ENCODE data around the gene NOP16.

Gene NOP16

DNA sequence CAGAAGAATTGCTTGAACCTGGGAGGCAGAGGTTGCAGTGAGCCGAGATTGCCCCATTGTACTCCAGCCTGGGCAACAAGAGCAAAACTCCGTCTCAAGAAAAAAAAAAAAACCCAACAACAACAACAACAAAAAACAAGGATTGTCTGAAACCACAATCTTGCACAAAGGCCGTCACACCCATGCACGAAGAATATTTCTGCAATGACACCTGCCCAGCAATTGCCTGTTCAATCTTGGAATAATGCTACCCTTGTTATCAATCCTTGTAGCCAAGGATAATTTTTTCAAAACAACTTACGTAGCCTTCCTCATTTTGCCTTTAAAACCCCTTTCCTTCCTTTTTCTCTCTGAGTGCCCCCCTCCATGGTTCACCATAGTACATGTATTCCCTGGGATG, 31.7 kb upstream of the NOP16 start:
- no peak for TF ChIP-seq Cebpa-rat (IDR thresholded peaks at IDR 0.05)
- Histone ChIP-seq H3K27ac (no peak overlapping the region), H3K4me1 (peaks cover 17% of the 10 kb centered on the region)

DNA sequence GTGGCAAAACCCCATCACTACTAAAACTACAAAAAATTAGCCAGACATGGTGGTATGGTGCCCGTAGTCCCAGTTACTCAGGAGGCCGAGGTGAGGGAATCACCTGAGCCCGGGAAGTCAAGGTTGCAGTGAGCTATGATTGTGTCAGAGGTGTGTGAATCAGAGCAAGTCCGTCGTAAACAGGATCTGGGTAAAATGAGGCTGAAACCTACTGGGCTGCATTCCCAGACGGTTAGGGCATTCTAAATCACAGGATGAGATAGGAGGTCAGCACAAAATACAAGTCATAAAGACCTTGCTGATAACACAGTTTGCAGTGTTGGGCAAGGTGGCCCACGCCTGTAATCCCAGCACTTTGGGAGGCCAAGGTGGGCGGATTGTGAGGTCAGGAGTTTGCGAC, 29.9 kb upstream of the NOP16 start:
- no peak for TF ChIP-seq Cebpa-rat (IDR thresholded peaks at IDR 0.05)
- Histone ChIP-seq H3K9me3 (peaks cover 33% of the 10 kb centered on the region), H3K36me3 (no peaks in the 10 kb centered on the region), H3K4me2 (no peak overlapping the region), H3K27ac (no peak overlapping the region), H3K9ac (no peak overlapping the region), H4K20me1 (peaks cover 15% of the 10 kb centered on the region; the same call in 1 of the 2 replicates), H3K27me3 (no peaks in the 10 kb centered on the region), H3K4me3 (no peak overlapping the region), H3K4me1 (peaks cover 26% of the 10 kb centered on the region)

More for the DNA sequence above, 31.7 kb upstream of the NOP16 start:
- Histone ChIP-seq H3K36me3 (no peaks in the 10 kb centered on the region), H3K27me3 (no peaks in the 10 kb centered on the region), H4K20me1 (no peaks in the 10 kb centered on the region), H3K9me3 (peaks cover 48% of the 10 kb centered on the region), H3K4me2 (no peak overlapping the region), H3K9ac (no peak overlapping the region), H3K4me3 (no peak overlapping the region)

- Histone ChIP-seq H3K4me3 (peak overlapping the region; percentile 87), H3K9me3 (peaks cover 22% of the 10 kb centered on the region), H3K27me3 (no peaks in the 10 kb centered on the region), H3K4me1 (peaks cover 32% of the 10 kb centered on the region), H3K36me3 (no peaks in the 10 kb centered on the region), H3K9ac (peak overlapping the region; percentile 86; the same call in 1 of the 2 replicates), H3K27ac (no peak overlapping the region), H3K4me2 (peak overlapping the region; percentile 98), H4K20me1 (peaks cover 27% of the 10 kb centered on the region)
- no peak for TF ChIP-seq Cebpa-rat (IDR thresholded peaks at IDR 0.05)
Observed at GRCh38 chr5:176416965-176417364, 28.6 kb upstream of the NOP16 start.

- Histone ChIP-seq H3K4me2 (peak within 1 kb of the TSS; percentile 98), H3K4me1 (peaks cover 33% of the 10 kb centered on the region), H3K36me3 (no peaks in the 10 kb centered on the region), H3K9ac (peak within 1 kb of the TSS; percentile 86), H3K4me3 (peak within 1 kb of the TSS; percentile 87), H3K9me3 (peaks cover 15% of the 10 kb centered on the region), H4K20me1 (peaks cover 31% of the 10 kb centered on the region), H3K27me3 (no peaks in the 10 kb centered on the region), H3K27ac (peak within 1 kb of the TSS; percentile 84)
- TF ChIP-seq Cebpa-rat (IDR thresholded peaks at IDR 0.05), result no peak
Observed at GRCh38 chr5:176415952-176416924, 27.8 kb upstream of the NOP16 start, which contains the start of gene CLTB. CLTB (minus strand) TSS chr5:176416539; CDS start chr5:176416363, 176 bp downstream.

DNA sequence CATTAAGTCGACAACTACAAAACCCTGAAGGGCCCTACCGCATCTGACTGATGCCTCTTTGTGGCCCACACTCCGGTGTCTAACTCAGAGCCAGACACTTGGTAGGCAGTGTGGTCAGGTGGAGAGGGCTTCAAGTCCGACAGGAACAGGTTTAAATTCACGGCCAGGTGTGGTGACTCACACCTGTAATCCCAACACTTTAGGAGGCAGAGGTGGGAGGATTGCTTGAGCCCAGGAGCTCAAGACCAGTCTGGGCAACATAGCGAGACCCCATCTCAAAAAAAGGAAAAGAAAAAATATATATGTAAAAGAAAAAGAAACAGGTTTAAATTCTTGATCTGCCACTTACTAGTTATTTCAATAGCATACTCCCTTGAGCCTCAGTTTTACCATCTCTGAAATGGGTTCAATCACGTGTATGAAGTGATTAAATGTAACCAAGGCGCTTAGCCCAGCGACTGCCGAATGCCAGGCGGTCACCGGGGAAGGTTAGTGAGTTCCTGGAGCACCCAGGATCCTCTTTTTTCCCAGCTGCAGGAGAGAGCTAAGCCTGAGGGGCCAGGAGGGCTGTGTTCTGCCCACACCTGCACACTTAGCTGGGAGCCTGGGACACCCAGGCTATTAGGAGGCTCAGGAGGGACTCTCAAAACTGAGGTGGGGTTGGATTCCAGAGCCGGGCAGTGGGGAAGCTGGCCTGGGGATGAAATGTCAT, 27.0 kb upstream of the NOP16 start:
- Histone ChIP-seq H3K9me3 (peaks cover 7% of the 10 kb centered on the region), H3K36me3 (peaks cover 5% of the 10 kb centered on the region), H3K4me2 (peak overlapping the region; percentile 98), H3K27ac (peak overlapping the region; percentile 84), H3K4me1 (peaks cover 33% of the 10 kb centered on the region), H3K27me3 (no peaks in the 10 kb centered on the region), H4K20me1 (peaks cover 40% of the 10 kb centered on the region), H3K4me3 (peak overlapping the region; percentile 87), H3K9ac (peak overlapping the region; percentile 86)
- TF ChIP-seq Cebpa-rat (IDR thresholded peaks at IDR 0.05), result no peak

- peak overlapping the region; percentile 86; the same call in 1 of the 2 replicates for H3K9ac ChIP-seq
- TF ChIP-seq Cebpa-rat (IDR thresholded peaks at IDR 0.05), result no peak
- H3K4me3 ChIP-seq, result no peak overlapping the region
- no peaks in the 10 kb centered on the region for H3K9me3 ChIP-seq
- peaks cover 12% of the 10 kb centered on the region for H3K36me3 ChIP-seq
- H4K20me1 ChIP-seq, result peaks cover 41% of the 10 kb centered on the region
- H3K27me3 ChIP-seq, result no peaks in the 10 kb centered on the region
- no peak overlapping the region for H3K27ac ChIP-seq
- peak overlapping the region; percentile 98 for H3K4me2 ChIP-seq
- H3K4me1 ChIP-seq, result peaks cover 33% of the 10 kb centered on the region
Observed at GRCh38 chr5:176414704-176415103, 26.3 kb upstream of the NOP16 start.

GRCh38 chr5:176413709-176414191, 25.4 kb upstream of the NOP16 start:
- Histone ChIP-seq H3K27me3 (no peaks in the 10 kb centered on the region), H3K36me3 (peaks cover 22% of the 10 kb centered on the region), H3K4me1 (peaks cover 33% of the 10 kb centered on the region), H3K27ac (no peak overlapping the region), H3K4me3 (no peak overlapping the region), H3K9ac (no peak overlapping the region), H3K4me2 (no peak overlapping the region), H3K9me3 (no peaks in the 10 kb centered on the region), H4K20me1 (peaks cover 41% of the 10 kb centered on the region)
- no peak for TF ChIP-seq Cebpa-rat (IDR thresholded peaks at IDR 0.05)

DNA sequence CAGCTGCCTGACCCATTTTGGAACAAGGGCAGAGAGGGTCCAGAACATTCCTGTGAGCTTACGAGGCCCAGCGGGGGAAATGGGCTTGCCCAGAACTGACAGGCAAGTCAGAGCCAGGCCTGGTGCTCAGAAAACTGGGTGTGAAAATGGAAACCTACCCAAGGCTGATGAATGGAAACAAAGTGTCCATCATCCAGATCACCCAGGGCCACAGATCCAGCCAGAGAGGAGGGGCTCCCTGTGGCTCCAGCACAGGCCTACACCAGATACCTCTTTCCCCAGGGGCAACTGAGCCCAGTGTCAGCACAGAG, 24.8 kb upstream of the NOP16 start:
- Histone ChIP-seq H3K4me2 (no peak overlapping the region), H3K36me3 (peaks cover 25% of the 10 kb centered on the region), H4K20me1 (peaks cover 41% of the 10 kb centered on the region), H3K9me3 (no peaks in the 10 kb centered on the region), H3K27me3 (no peaks in the 10 kb centered on the region), H3K9ac (no peak overlapping the region), H3K27ac (no peak overlapping the region), H3K4me3 (no peak overlapping the region), H3K4me1 (peaks cover 33% of the 10 kb centered on the region)
- no peak for TF ChIP-seq Cebpa-rat (IDR thresholded peaks at IDR 0.05)

DNA sequence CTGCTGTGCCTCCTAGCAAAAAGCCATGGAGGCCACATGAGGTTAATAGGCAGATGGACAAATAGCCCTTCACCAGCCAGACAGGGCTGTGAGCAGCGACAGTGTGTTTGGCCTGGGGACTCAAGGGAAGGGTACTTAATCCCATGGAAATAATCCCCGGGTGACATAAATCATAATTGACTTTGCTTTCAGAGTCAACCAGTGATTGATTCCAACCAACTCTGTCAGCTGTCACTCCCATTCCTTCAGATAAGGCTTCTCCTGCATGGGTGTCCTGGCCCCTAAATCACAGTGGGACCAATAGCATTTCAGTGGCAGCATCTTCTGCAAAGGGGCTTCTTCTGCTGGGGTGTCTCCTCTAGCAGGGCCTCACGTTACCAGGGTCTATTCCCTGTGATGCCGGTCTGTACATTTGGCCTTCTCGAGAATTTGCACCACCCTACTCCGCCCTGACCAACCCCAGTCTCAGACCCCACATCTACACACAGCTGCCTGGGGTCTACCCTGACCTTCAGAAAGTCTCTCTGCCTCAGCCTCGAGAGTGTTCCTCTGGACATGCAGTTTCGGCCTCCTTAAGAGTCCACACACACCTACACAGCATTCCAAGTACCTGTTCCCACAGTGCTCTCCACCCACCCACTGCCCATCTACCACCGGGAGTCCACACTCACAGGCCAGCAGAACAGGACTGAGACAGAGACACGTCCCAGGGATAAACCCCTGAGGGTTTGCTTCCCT, 24.3 kb upstream of the NOP16 start:
- Histone ChIP-seq H3K36me3 (peaks cover 30% of the 10 kb centered on the region), H3K4me2 (no peak overlapping the region), H3K4me1 (peaks cover 33% of the 10 kb centered on the region), H3K9me3 (no peaks in the 10 kb centered on the region), H3K9ac (no peak overlapping the region), H3K4me3 (no peak overlapping the region), H4K20me1 (peaks cover 41% of the 10 kb centered on the region), H3K27me3 (no peaks in the 10 kb centered on the region), H3K27ac (no peak overlapping the region)
- no peak for TF ChIP-seq Cebpa-rat (IDR thresholded peaks at IDR 0.05)
